NCI-H2196 treated with DMSO at 0.1 percent for 48 hours (cell line): ENCODE results near the gene TYR.
"Not testable (repeated sequence)": the region's sequence is repeated elsewhere in the genome, so short reads cannot be mapped to it uniquely, and the experiment has no call there.

Experiments
- DNase-seq: peaks from one replicate; lab custom pipeline; 2025; ENCODE audit not compliant: unreplicated experiment; lab: John Stamatoyannopoulos, UW

TYR gene

GRCh38 chr11:89342880-89343572 is 165.4 kb downstream of the TYR start:
- DNase-seq = not testable (repeated sequence)
